HFFc6 (cell line): Measurements from ENCODE around the gene VPS13A. TPM values are rescaled to one million over a fixed set of nuclear protein-coding genes. Genes with fewer than 3 reads are reported as not detected.

Source experiments
- DNase-seq: peaks from one replicate; pipeline ENCODE4 v3.0.0-alpha.2; 2018
- H3K27ac Mint-ChIP-seq: 2 replicates; pipeline ENCODE4 v1.8.0; 2020; ENCODE audit warnings: mild to moderate bottlenecking, mixed read lengths
- H3K27me3 Mint-ChIP-seq: 2 replicates; pipeline ENCODE4 v1.8.0; 2021; ENCODE audit warnings: mild to moderate bottlenecking, moderate library complexity, mixed read lengths; ENCODE audit not compliant: insufficient read depth
- H3K36me3 Mint-ChIP-seq: 2 replicates; pipeline ENCODE4 v1.8.0; 2021; ENCODE audit warnings: low read depth, mixed read lengths
- H3K4me1 Mint-ChIP-seq: 2 replicates; pipeline ENCODE4 v1.8.0; 2020; ENCODE audit warnings: low read depth, mixed read lengths
- H3K4me3 Mint-ChIP-seq: 2 replicates; pipeline ENCODE4 v1.8.0; 2020; ENCODE audit warnings: mild to moderate bottlenecking, moderate library complexity, mixed read lengths
- H3K9me3 Mint-ChIP-seq: 2 replicates; pipeline ENCODE4 v1.8.0; 2020; ENCODE audit warnings: mild to moderate bottlenecking, mixed read lengths
- total RNA-seq, 6 experiments: library from RNA; stranded (reverse); fragmentation: NEBNext Ultra II Directional; extraction: Animal tissue kit (Norgen Biotek cat#: 25700); gene quantifications; 2 replicates in 1 of 6; 3 replicates in 5 of 6; pipeline ENCODE4 v1.2.3, GENCODE V29; 2021
- TF ChIP-seq, protein P1 (sequence below): fragments of 200-600 bp; sonication (generic); IDR thresholded peaks from 2 replicates; pipeline ENCODE4 v1.5.0; 2021; ENCODE audit warnings: antibody characterized with exemption, mild to moderate bottlenecking

Gene VPS13A
- total RNA-seq, 6 experiments from 2014 or later = 10.6 to 13.9 (median 13.2) TPM

DNA sequence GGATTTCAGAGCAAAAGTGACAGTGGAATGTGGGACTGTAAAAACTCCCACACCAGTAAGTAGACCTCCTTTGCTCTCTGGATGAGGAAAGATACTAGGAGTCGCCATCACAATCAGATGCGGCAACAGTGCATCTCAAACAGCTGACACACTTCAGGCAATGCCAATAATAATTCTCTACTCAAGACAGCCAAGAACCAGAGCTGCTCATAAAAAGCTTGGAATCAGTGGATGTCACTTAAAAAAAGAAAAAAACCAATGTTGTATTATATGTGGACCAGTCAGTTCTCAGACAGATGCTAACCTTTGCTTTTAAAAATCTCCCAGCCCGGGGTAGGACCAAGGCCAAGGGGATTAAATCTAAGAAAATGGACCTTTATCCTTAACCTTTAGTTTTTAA, 285.8 kb downstream of the VPS13A start:
- peaks cover 21% of the 10 kb centered on the region for H3K27me3 Mint-ChIP-seq
- peaks cover 8% of the 10 kb centered on the region for H3K4me1 Mint-ChIP-seq
- TF ChIP-seq, protein P1, sequence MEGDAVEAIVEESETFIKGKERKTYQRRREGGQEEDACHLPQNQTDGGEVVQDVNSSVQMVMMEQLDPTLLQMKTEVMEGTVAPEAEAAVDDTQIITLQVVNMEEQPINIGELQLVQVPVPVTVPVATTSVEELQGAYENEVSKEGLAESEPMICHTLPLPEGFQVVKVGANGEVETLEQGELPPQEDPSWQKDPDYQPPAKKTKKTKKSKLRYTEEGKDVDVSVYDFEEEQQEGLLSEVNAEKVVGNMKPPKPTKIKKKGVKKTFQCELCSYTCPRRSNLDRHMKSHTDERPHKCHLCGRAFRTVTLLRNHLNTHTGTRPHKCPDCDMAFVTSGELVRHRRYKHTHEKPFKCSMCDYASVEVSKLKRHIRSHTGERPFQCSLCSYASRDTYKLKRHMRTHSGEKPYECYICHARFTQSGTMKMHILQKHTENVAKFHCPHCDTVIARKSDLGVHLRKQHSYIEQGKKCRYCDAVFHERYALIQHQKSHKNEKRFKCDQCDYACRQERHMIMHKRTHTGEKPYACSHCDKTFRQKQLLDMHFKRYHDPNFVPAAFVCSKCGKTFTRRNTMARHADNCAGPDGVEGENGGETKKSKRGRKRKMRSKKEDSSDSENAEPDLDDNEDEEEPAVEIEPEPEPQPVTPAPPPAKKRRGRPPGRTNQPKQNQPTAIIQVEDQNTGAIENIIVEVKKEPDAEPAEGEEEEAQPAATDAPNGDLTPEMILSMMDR = no peak
- H3K4me3 Mint-ChIP-seq = no peak overlapping the region
- peaks cover 4% of the 10 kb centered on the region; the same call in 1 of the 2 replicates for H3K36me3 Mint-ChIP-seq
- no peak for DNase-seq
- no peaks in the 10 kb centered on the region for H3K9me3 Mint-ChIP-seq
- no peak overlapping the region for H3K27ac Mint-ChIP-seq

DNA sequence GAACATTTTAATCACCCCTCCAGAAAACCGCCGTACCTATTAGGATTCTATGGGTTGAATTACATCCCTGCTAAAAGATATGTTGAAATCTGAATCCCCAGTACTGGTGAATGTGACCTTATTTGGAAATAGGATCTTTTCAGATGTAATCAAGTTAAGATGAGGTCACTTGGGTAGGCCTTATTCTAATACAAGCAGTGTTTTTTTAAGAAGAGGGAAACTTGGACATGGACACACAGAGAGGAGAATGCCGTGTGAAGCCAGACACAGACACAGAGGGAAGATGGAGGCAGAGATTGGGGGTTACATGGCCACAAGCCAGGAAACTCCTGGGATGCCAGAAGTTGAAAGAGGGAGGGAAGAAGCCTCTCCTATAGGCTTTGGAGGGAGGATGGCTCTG, 287.3 kb downstream of the VPS13A start:
- no peak overlapping the region for H3K27ac Mint-ChIP-seq

DNA sequence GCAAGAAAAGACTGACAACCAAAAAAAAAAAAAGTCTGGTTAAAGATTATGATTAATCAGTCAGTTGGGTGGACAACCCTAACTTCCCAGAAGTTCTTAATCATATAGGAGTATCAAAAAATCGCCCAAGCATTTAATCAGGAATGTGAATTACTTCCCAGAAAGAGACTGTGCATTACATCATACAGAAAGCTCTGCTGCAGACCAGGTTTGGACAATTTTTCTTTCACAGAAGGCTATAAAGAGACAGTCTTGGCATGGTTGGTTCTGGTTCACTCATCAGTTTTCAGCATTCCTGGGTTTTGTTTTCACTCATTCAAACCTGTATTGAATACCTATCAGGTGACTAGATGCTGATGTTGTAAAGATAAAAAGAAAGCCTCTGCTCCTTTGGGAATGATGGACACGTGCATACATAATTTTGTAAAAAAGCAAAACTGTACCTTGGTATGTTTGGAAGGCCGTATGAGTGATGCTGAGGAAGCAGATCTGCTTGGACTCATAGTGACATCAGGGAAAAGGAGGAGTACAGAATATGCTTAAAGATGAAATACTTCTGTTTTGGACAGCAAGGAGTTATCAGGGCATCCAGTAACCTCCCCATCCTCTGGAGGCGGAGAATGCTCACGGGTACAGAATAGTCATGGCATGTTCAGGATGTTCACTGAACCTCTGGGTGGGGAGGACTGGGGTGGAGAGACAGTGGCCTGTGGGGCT, 292.3 kb downstream of the VPS13A start:
- Mint-ChIP-seq H3K27me3 (peaks cover 8% of the 10 kb centered on the region; the same call in 1 of the 2 replicates), H3K4me1 (peaks cover 8% of the 10 kb centered on the region), H3K27ac (no peak overlapping the region), H3K4me3 (no peak overlapping the region), H3K9me3 (peaks cover 13% of the 10 kb centered on the region; the same call in 1 of the 2 replicates), H3K36me3 (peaks cover 8% of the 10 kb centered on the region)
- TF ChIP-seq, protein P1 = no peak
- DNase-seq = no peak

More for the DNA sequence above, 287.3 kb downstream of the VPS13A start:
- DNase-seq = no peak
- Mint-ChIP-seq H3K36me3 (peaks cover 4% of the 10 kb centered on the region; the same call in 1 of the 2 replicates), H3K27me3 (peaks cover 21% of the 10 kb centered on the region), H3K9me3 (no peaks in the 10 kb centered on the region), H3K4me3 (no peak overlapping the region), H3K4me1 (peaks cover 8% of the 10 kb centered on the region)
- TF ChIP-seq, protein P1 = no peak

Other genes with a start within 250 kb of the VPS13A start
- not detected for gene FOXB2, start 157.9 kb upstream of the VPS13A start, total RNA-seq